ENCODE data around the gene MVD.

DNA sequence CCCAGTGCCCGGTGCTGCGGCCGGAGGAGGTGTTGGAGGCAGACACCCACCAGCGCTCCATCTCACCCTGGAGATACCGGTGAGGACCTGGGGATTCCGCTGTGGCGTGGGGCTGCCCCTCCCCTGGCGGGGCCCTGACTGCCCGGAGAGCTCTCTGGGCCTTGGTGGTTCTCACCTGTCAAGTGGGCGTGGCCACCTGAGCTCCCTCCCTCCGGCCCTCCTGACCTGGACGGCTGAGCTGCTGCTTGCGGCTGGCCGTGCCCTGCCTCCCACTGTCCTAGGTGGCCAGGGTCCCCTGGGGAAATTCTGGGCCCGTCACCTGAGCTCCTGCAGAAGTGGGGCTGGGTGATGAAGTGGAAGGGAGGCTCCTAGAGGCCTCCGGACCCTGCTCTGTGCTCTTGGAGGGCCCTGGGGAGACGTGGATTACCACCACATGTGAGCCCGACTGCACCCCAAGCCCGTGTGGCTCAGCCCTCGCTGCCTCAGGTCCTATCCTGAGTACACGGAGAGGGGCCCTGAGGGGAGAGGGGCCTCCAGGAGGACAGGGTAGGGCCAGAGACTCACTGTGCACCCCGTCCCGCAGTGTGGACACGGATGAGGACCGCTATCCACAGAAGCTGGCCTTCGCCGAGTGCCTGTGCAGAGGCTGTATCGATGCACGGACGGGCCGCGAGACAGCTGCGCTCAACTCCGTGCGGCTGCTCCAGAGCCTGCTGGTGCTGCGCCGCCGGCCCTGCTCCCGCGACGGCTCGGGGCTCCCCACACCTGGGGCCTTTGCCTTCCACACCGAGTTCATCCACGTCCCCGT is 23.5 kb downstream of the MVD start:
- TF ChIP-seq, protein P1, sequence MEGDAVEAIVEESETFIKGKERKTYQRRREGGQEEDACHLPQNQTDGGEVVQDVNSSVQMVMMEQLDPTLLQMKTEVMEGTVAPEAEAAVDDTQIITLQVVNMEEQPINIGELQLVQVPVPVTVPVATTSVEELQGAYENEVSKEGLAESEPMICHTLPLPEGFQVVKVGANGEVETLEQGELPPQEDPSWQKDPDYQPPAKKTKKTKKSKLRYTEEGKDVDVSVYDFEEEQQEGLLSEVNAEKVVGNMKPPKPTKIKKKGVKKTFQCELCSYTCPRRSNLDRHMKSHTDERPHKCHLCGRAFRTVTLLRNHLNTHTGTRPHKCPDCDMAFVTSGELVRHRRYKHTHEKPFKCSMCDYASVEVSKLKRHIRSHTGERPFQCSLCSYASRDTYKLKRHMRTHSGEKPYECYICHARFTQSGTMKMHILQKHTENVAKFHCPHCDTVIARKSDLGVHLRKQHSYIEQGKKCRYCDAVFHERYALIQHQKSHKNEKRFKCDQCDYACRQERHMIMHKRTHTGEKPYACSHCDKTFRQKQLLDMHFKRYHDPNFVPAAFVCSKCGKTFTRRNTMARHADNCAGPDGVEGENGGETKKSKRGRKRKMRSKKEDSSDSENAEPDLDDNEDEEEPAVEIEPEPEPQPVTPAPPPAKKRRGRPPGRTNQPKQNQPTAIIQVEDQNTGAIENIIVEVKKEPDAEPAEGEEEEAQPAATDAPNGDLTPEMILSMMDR (IDR thresholded peaks at IDR 0.05), result no peak
- no peak for TF ChIP-seq POLR2A (IDR thresholded peaks at IDR 0.05; ENCODE audit: low read depth)
- no peak for TF ChIP-seq POLR2AphosphoS5 (IDR thresholded peaks at IDR 0.05)
